KMS-11 (cell line): Measurements from ENCODE around the gene DCAF12.

ENCODE experiments used
- H2AFZ ChIP-seq: fragments of 200-600 bp; sonication (generic); 2 replicates; pipeline ENCODE4 v1.6.1; 2016; ENCODE audit warnings: antibody characterized with exemption, mixed run types, low read depth
- H3K27ac ChIP-seq: fragments of 200-600 bp; sonication (generic); 2 replicates; pipeline ENCODE4 v1.6.1; 2016; ENCODE audit warnings: mild to moderate bottlenecking, mixed run types
- H3K27me3 ChIP-seq: fragments of 200-600 bp; sonication (generic); 2 replicates; pipeline ENCODE4 v1.6.1; 2017; ENCODE audit warnings: mild to moderate bottlenecking, low read depth, mixed run types, moderate library complexity; ENCODE audit not compliant: insufficient read depth
- H3K36me3 ChIP-seq: fragments of 200-600 bp; sonication (generic); 2 replicates; pipeline ENCODE4 v1.6.1; 2017; ENCODE audit warnings: mild to moderate bottlenecking, mixed run types; ENCODE audit not compliant: insufficient read depth
- H3K4me1 ChIP-seq: fragments of 200-600 bp; sonication (generic); 2 replicates; pipeline ENCODE4 v1.6.1; 2016; ENCODE audit warnings: mild to moderate bottlenecking, low read depth, mixed run types; ENCODE audit not compliant: poor library complexity, severe bottlenecking
- H3K4me2 ChIP-seq: fragments of 200-600 bp; sonication (generic); 2 replicates; pipeline ENCODE4 v1.7.0; 2016; ENCODE audit warnings: mild to moderate bottlenecking, mixed run types
- H3K4me3 ChIP-seq: fragments of 200-600 bp; sonication (generic); IDR thresholded peaks from 2 replicates; pipeline ENCODE4 v1.6.1; 2017; ENCODE audit warnings: low read depth, low read length, mixed read lengths; ENCODE audit not compliant: insufficient read depth
- H3K79me2 ChIP-seq: fragments of 200-600 bp; sonication (generic); 2 replicates; pipeline ENCODE4 v1.6.1; 2016; ENCODE audit warnings: low read depth, mixed run types; ENCODE audit not compliant: insufficient read depth
- H3K9ac ChIP-seq: fragments of 200-600 bp; sonication (generic); 2 replicates; pipeline ENCODE4 v1.6.1; 2016; ENCODE audit warnings: mild to moderate bottlenecking, mixed run types
- H4K20me1 ChIP-seq: fragments of 200-600 bp; sonication (generic); 2 replicates; pipeline ENCODE4 v1.6.1; 2016; ENCODE audit warnings: mild to moderate bottlenecking, mixed run types; ENCODE audit not compliant: insufficient read depth
- CTCF ChIP-seq: fragments of 200-600 bp; sonication (generic); conservative IDR thresholded peaks from 2 replicates; pipeline ENCODE4 v1.6.1; 2017; ENCODE audit warnings: low read depth, mild to moderate bottlenecking, antibody characterized with exemption, low read length, moderate library complexity, mixed read lengths

The DCAF12 gene

GRCh38 chr9:34049630-34050384 is 76.7 kb downstream of the DCAF12 start:
- peak overlapping the region; percentile 25 for H3K4me3 ChIP-seq
- no peaks in the 10 kb centered on the region for H3K27me3 ChIP-seq
- H2AFZ ChIP-seq = peak overlapping the region; percentile 80
- no peaks in the 10 kb centered on the region for H4K20me1 ChIP-seq
- H3K9ac ChIP-seq = peak overlapping the region; percentile 97
- H3K36me3 ChIP-seq = no peaks in the 10 kb centered on the region
- H3K4me1 ChIP-seq = peaks cover 50% of the 10 kb centered on the region
- peak overlapping the region; percentile 93 for H3K27ac ChIP-seq
- peaks cover 38% of the 10 kb centered on the region for H3K79me2 ChIP-seq
- H3K4me2 ChIP-seq = peak overlapping the region; percentile 77
- TF ChIP-seq CTCF = no peak

GRCh38 chr9:34048727-34049629 is 77.5 kb downstream of the DCAF12 start, which contains the start of gene UBAP2:
Gene UBAP2 (minus strand): TSS chr9:34048887. CDS start chr9:34017148, 31,739 bp downstream.
- H3K27ac ChIP-seq = peak within 1 kb of the TSS; percentile 93

GRCh38 chr9:34047864-34048726 is 78.4 kb downstream of the DCAF12 start:
- H3K4me3 ChIP-seq = peak overlapping the region; percentile 10
- H3K27ac ChIP-seq = peak overlapping the region; percentile 93
- no peak for TF ChIP-seq CTCF
- peak overlapping the region; percentile 97 for H3K9ac ChIP-seq
- no peaks in the 10 kb centered on the region for H3K27me3 ChIP-seq
- no peaks in the 10 kb centered on the region for H4K20me1 ChIP-seq
- H3K36me3 ChIP-seq = no peaks in the 10 kb centered on the region
- H3K79me2 ChIP-seq = peaks cover 55% of the 10 kb centered on the region
- H2AFZ ChIP-seq = peak overlapping the region; percentile 80
- H3K4me1 ChIP-seq = peaks cover 49% of the 10 kb centered on the region
- peak overlapping the region; percentile 77 for H3K4me2 ChIP-seq

More at GRCh38 chr9:34048727-34049629, 77.5 kb downstream of the DCAF12 start, which contains the start of gene UBAP2:
- H3K36me3 ChIP-seq = no peaks in the 10 kb centered on the region
- H3K4me2 ChIP-seq = peak within 1 kb of the TSS; percentile 77
- peak within 1 kb of the TSS; percentile 80 for H2AFZ ChIP-seq
- peak within 1 kb of the TSS; percentile 97 for H3K9ac ChIP-seq
- peak within 1 kb of the TSS; percentile 25 for H3K4me3 ChIP-seq
- H3K4me1 ChIP-seq = peaks cover 53% of the 10 kb centered on the region
- no peaks in the 10 kb centered on the region for H3K27me3 ChIP-seq
- no peaks in the 10 kb centered on the region for H4K20me1 ChIP-seq
- TF ChIP-seq CTCF = no peak
- H3K79me2 ChIP-seq = peaks cover 46% of the 10 kb centered on the region
